ENCODE data around the gene ARHGAP21.
A peak's percentile ranks its signal among the peaks of the same experiment; 100 is the strongest.

The ARHGAP21 gene

GRCh38 chr10:24716295-24716694 lies 7.4 kb downstream of the ARHGAP21 start:
- peaks cover 0 to 22% (median 14%) of the 10 kb centered on the region in 4 experiments for H3K4me1 ChIP-seq (ENCODE audit: control extremely low read depth in 1 of 4, control insufficient read depth in 4 of 4, insufficient read depth in 4 of 4, low read length in 3 of 4)
- DNase-seq, result no peak
- 93% methylated on average over 5 of the region's 5 CpGs for WGBS (ENCODE audit: insufficient coverage)
- H3K9me3 ChIP-seq (ENCODE audit: control extremely low read depth in 1 of 5, control insufficient read depth in 4 of 5, insufficient read depth in 2 of 5, low read depth in 1 of 5, low read length in 4 of 5), result no peaks in the 10 kb centered on the region
- POLR2A ChIA-PET, result no interaction called here
- no peak overlapping the region for H3K27ac ChIP-seq (ENCODE audit: insufficient read depth in 1 of 2, low read depth in 1 of 2, low read length in 2 of 2, poor library complexity in 1 of 2, severe bottlenecking in 2 of 2)
- CTCF ChIA-PET, result no interaction called here
- no peaks in the 10 kb centered on the region for H3K27me3 ChIP-seq (replicated peaks in 2 of 5; ENCODE audit: control insufficient read depth in 4 of 5, insufficient read depth in 5 of 5, low read length in 4 of 5)
- peaks cover 0 to 4% (median 0%) of the 10 kb centered on the region in 4 experiments for H3K36me3 ChIP-seq (ENCODE audit: control insufficient read depth in 4 of 4, insufficient read depth in 4 of 4, low read length in 3 of 4)
- H3K4me3 ChIP-seq (ENCODE audit: control insufficient read depth in 1 of 7, extremely low read depth in 1 of 7, insufficient read depth in 4 of 7, low read depth in 2 of 7, low read length in 6 of 7), result no peak overlapping the region

- DNase-seq, result no peak
- Histone ChIP-seq H3K36me3 (ENCODE audit: control insufficient read depth in 4 of 4, insufficient read depth in 4 of 4, low read length in 3 of 4) (no peaks in the 10 kb centered on the region), H3K9me3 (ENCODE audit: control extremely low read depth in 1 of 5, control insufficient read depth in 4 of 5, insufficient read depth in 2 of 5, low read depth in 1 of 5, low read length in 4 of 5) (no peaks in the 10 kb centered on the region), H3K27me3 (replicated peaks in 2 of 5; ENCODE audit: control insufficient read depth in 4 of 5, insufficient read depth in 5 of 5, low read length in 4 of 5) (no peaks in the 10 kb centered on the region), H3K27ac (ENCODE audit: insufficient read depth in 1 of 2, low read depth in 1 of 2, low read length in 2 of 2, poor library complexity in 1 of 2, severe bottlenecking in 2 of 2) (no peak overlapping the region), H3K4me1 (ENCODE audit: control extremely low read depth in 1 of 4, control insufficient read depth in 4 of 4, insufficient read depth in 4 of 4, low read length in 3 of 4) (peaks cover 0 to 13% (median 6%) of the 10 kb centered on the region in 4 experiments), H3K4me3 (ENCODE audit: control insufficient read depth in 1 of 7, extremely low read depth in 1 of 7, insufficient read depth in 4 of 7, low read depth in 2 of 7, low read length in 6 of 7) (no peak overlapping the region)
- ChIA-PET POLR2A (no interaction called here), CTCF (no interaction called here)
- WGBS (ENCODE audit: insufficient coverage), result no CpG with 5 or more reads among the region's 5 CpGs
Observed at GRCh38 chr10:24715246-24715769, 8.4 kb downstream of the ARHGAP21 start.

- DNase-seq, result no peak
- CTCF ChIA-PET, result interaction anchor here (0.6 kb wide), 1 partner anchor 78 kb away, joined by 3 read pairs; no protein-coding TSS in a partner anchor
- no peaks in the 10 kb centered on the region for H3K27me3 ChIP-seq (replicated peaks in 2 of 5; ENCODE audit: control insufficient read depth in 4 of 5, insufficient read depth in 5 of 5, low read length in 4 of 5)
- peaks cover 0 to 3% (median 0%) of the 10 kb centered on the region in 4 experiments for H3K4me1 ChIP-seq (ENCODE audit: control extremely low read depth in 1 of 4, control insufficient read depth in 4 of 4, insufficient read depth in 4 of 4, low read length in 3 of 4)
- no peaks in the 10 kb centered on the region for H3K9me3 ChIP-seq (ENCODE audit: control extremely low read depth in 1 of 5, control insufficient read depth in 4 of 5, insufficient read depth in 2 of 5, low read depth in 1 of 5, low read length in 4 of 5)
- H3K36me3 ChIP-seq (ENCODE audit: control insufficient read depth in 4 of 4, insufficient read depth in 4 of 4, low read length in 3 of 4), result no peaks in the 10 kb centered on the region
- no CpG with 5 or more reads among the region's 1 CpG for WGBS (ENCODE audit: insufficient coverage)
- no peak overlapping the region for H3K27ac ChIP-seq (ENCODE audit: insufficient read depth in 1 of 2, low read depth in 1 of 2, low read length in 2 of 2, poor library complexity in 1 of 2, severe bottlenecking in 2 of 2)
- no peak overlapping the region for H3K4me3 ChIP-seq (ENCODE audit: control insufficient read depth in 1 of 7, extremely low read depth in 1 of 7, insufficient read depth in 4 of 7, low read depth in 2 of 7, low read length in 6 of 7)
- POLR2A ChIA-PET, result no interaction called here
Observed at GRCh38 chr10:24713086-24713485, 10.6 kb downstream of the ARHGAP21 start.

GRCh38 chr10:24711465-24711864 lies 12.2 kb downstream of the ARHGAP21 start:
- peaks cover 0 to 1% (median 0%) of the 10 kb centered on the region in 4 experiments for H3K4me1 ChIP-seq (ENCODE audit: control extremely low read depth in 1 of 4, control insufficient read depth in 4 of 4, insufficient read depth in 4 of 4, low read length in 3 of 4)
- H3K27me3 ChIP-seq (replicated peaks in 2 of 5; ENCODE audit: control insufficient read depth in 4 of 5, insufficient read depth in 5 of 5, low read length in 4 of 5), result no peaks in the 10 kb centered on the region
- ChIA-PET POLR2A (no interaction called here), CTCF (no interaction called here)
- H3K36me3 ChIP-seq (ENCODE audit: control insufficient read depth in 4 of 4, insufficient read depth in 4 of 4, low read length in 3 of 4), result no peaks in the 10 kb centered on the region
- H3K9me3 ChIP-seq (ENCODE audit: control extremely low read depth in 1 of 5, control insufficient read depth in 4 of 5, insufficient read depth in 2 of 5, low read depth in 1 of 5, low read length in 4 of 5), result no peaks in the 10 kb centered on the region
- H3K27ac ChIP-seq (ENCODE audit: insufficient read depth in 1 of 2, low read depth in 1 of 2, low read length in 2 of 2, poor library complexity in 1 of 2, severe bottlenecking in 2 of 2), result no peak overlapping the region
- DNase-seq, result no peak
- 100% methylated on average over 2 of the region's 2 CpGs for WGBS (ENCODE audit: insufficient coverage)
- no peak overlapping the region for H3K4me3 ChIP-seq (ENCODE audit: control insufficient read depth in 1 of 7, extremely low read depth in 1 of 7, insufficient read depth in 4 of 7, low read depth in 2 of 7, low read length in 6 of 7)

DNA sequence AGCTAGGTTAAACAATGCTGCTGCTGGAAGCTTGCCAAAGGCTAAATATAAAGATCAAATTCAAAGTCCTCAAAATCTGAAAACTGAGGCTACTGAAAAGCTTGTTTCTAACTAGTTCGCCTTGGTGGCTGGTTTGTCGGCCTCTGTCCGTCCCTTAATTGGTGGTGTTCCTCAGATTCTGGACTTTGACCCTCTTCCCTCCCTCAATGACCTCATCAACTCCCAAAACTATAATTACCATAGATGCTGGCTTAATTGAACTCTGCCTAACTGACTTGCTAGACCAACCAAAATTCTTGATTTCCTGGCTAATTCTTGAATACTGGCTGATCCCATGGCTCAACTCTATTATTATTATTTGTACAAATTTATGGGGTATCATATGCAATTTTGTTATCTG lies 15.6 kb downstream of the ARHGAP21 start:
- Histone ChIP-seq H3K9me3 (ENCODE audit: control extremely low read depth in 1 of 5, control insufficient read depth in 4 of 5, insufficient read depth in 2 of 5, low read depth in 1 of 5, low read length in 4 of 5) (no peaks in the 10 kb centered on the region), H3K27me3 (replicated peaks in 2 of 5; ENCODE audit: control insufficient read depth in 4 of 5, insufficient read depth in 5 of 5, low read length in 4 of 5) (no peaks in the 10 kb centered on the region), H3K36me3 (ENCODE audit: control insufficient read depth in 4 of 4, insufficient read depth in 4 of 4, low read length in 3 of 4) (no peaks in the 10 kb centered on the region), H3K4me1 (ENCODE audit: control extremely low read depth in 1 of 4, control insufficient read depth in 4 of 4, insufficient read depth in 4 of 4, low read length in 3 of 4) (peaks cover 0 to 4% (median 0%) of the 10 kb centered on the region in 4 experiments), H3K4me3 (ENCODE audit: control insufficient read depth in 1 of 7, extremely low read depth in 1 of 7, insufficient read depth in 4 of 7, low read depth in 2 of 7, low read length in 6 of 7) (no peak overlapping the region), H3K27ac (ENCODE audit: insufficient read depth in 1 of 2, low read depth in 1 of 2, low read length in 2 of 2, poor library complexity in 1 of 2, severe bottlenecking in 2 of 2) (no peak overlapping the region)
- DNase-seq, result no peak
- ChIA-PET POLR2A (interaction anchor here (1.7 kb wide), 1 partner anchor 28 kb away, joined by 3 read pairs; no protein-coding TSS in a partner anchor), CTCF (no interaction called here)
- 95% methylated on average over 3 of the region's 3 CpGs for WGBS (ENCODE audit: insufficient coverage)

GRCh38 chr10:24707445-24707844 lies 16.2 kb downstream of the ARHGAP21 start:
- whole genome bisulfite sequencing (ENCODE audit: insufficient coverage), result 100% methylated on average over 3 of the region's 3 CpGs
- H3K27ac ChIP-seq (ENCODE audit: insufficient read depth in 1 of 2, low read depth in 1 of 2, low read length in 2 of 2, poor library complexity in 1 of 2, severe bottlenecking in 2 of 2), result no peak overlapping the region
- H3K27me3 ChIP-seq (replicated peaks in 2 of 5; ENCODE audit: control insufficient read depth in 4 of 5, insufficient read depth in 5 of 5, low read length in 4 of 5), result no peaks in the 10 kb centered on the region
- POLR2A ChIA-PET, result interaction anchor here (1.7 kb wide), 1 partner anchor 27 kb away, joined by 3 read pairs; no protein-coding TSS in a partner anchor
- H3K9me3 ChIP-seq (ENCODE audit: control extremely low read depth in 1 of 5, control insufficient read depth in 4 of 5, insufficient read depth in 2 of 5, low read depth in 1 of 5, low read length in 4 of 5), result no peaks in the 10 kb centered on the region
- H3K4me1 ChIP-seq (ENCODE audit: control extremely low read depth in 1 of 4, control insufficient read depth in 4 of 4, insufficient read depth in 4 of 4, low read length in 3 of 4), result peaks cover 0 to 4% (median 0%) of the 10 kb centered on the region in 4 experiments
- H3K36me3 ChIP-seq (ENCODE audit: control insufficient read depth in 4 of 4, insufficient read depth in 4 of 4, low read length in 3 of 4), result no peaks in the 10 kb centered on the region
- no peak for DNase-seq
- H3K4me3 ChIP-seq (ENCODE audit: control insufficient read depth in 1 of 7, extremely low read depth in 1 of 7, insufficient read depth in 4 of 7, low read depth in 2 of 7, low read length in 6 of 7), result no peak overlapping the region
- CTCF ChIA-PET, result no interaction called here

DNA sequence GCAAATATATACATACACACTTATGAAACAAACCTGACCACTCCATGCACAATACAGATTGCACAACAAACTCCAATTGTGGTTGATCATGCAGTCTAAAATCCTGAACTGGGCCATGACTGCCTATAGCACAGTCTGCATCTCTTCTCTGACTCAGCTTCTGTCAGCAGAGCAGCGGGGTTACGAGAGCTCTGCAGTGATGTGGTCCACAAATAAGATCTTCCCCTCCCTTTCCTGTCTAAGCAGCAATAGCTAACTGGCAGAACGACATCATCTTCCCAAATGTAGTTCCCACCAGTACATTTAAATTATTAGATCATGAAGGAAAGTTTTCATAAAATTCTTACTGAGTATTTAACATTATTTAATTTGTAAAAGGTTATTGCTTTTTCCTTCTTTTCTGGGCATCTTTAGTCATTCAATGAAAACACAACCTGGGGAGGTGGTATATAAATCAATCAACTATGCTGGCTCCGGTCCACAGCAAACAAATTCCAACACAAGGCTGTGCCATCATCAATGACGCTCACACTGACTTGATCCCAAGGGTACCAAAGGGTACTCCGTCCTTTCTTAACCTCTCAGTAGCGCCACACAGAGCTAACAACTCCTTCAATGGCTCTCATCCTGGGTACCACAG lies 17.1 kb downstream of the ARHGAP21 start:
- peak in 2 of 3 donors; percentile 73 to 79 for DNase-seq
- ChIA-PET CTCF (interaction anchor here (1.2 to 1.5 kb wide), 4 partner anchors 9 to 374 kb away, joined by 3 to 5 read pairs (median 4); partner anchors contain the start of gene ARHGAP21), POLR2A (interaction anchor here (1.7 kb wide), 1 partner anchor 26 kb away, joined by 3 read pairs; no protein-coding TSS in a partner anchor)
- H3K27me3 ChIP-seq (replicated peaks in 2 of 5; ENCODE audit: control insufficient read depth in 4 of 5, insufficient read depth in 5 of 5, low read length in 4 of 5), result no peaks in the 10 kb centered on the region
- peak overlapping the region in 1 of 7 experiments; percentile 20 for H3K4me3 ChIP-seq (ENCODE audit: control insufficient read depth in 1 of 7, extremely low read depth in 1 of 7, insufficient read depth in 4 of 7, low read depth in 2 of 7, low read length in 6 of 7)
- peaks cover 0 to 8% (median 0%) of the 10 kb centered on the region in 4 experiments for H3K4me1 ChIP-seq (ENCODE audit: control extremely low read depth in 1 of 4, control insufficient read depth in 4 of 4, insufficient read depth in 4 of 4, low read length in 3 of 4)
- H3K27ac ChIP-seq (ENCODE audit: insufficient read depth in 1 of 2, low read depth in 1 of 2, low read length in 2 of 2, poor library complexity in 1 of 2, severe bottlenecking in 2 of 2), result no peak overlapping the region
- no peaks in the 10 kb centered on the region for H3K9me3 ChIP-seq (ENCODE audit: control extremely low read depth in 1 of 5, control insufficient read depth in 4 of 5, insufficient read depth in 2 of 5, low read depth in 1 of 5, low read length in 4 of 5)
- 41% methylated on average over 4 of the region's 7 CpGs for WGBS (ENCODE audit: insufficient coverage)
- no peaks in the 10 kb centered on the region for H3K36me3 ChIP-seq (ENCODE audit: control insufficient read depth in 4 of 4, insufficient read depth in 4 of 4, low read length in 3 of 4)
